GM21723 (cell line): ENCODE data around the gene GSTK1.
"Not testable (repeated sequence)": the region's sequence is repeated elsewhere in the genome, so short reads cannot be mapped to it uniquely, and the experiment has no call there.

Experiments
- ATAC-seq: cut with Tn5 transposase; IDR thresholded peaks from one replicate; pipeline ENCODE4 v1.9.1; 2021; ENCODE audit warnings: mild to moderate bottlenecking, moderate library complexity; ENCODE audit not compliant: unreplicated experiment

Gene GSTK1

GRCh38 chr7:143238289-143238980 is 24.8 kb upstream of the GSTK1 start:
- no peak for ATAC-seq

- ATAC-seq = no peak
Measured at GRCh38 chr7:143239813-143240212, 23.4 kb upstream of the GSTK1 start.

GRCh38 chr7:143240291-143241168 is 22.7 kb upstream of the GSTK1 start:
- peak; percentile 97 for ATAC-seq

- no peak for ATAC-seq
Measured at GRCh38 chr7:143242306-143242705, 20.9 kb upstream of the GSTK1 start.

GRCh38 chr7:143243111-143243510 is 20.1 kb upstream of the GSTK1 start:
- ATAC-seq = no peak

- ATAC-seq = no peak
Measured at GRCh38 chr7:143243614-143244013, 19.6 kb upstream of the GSTK1 start.

- no peak for ATAC-seq
Measured at GRCh38 chr7:143244321-143244720, 18.9 kb upstream of the GSTK1 start.

- ATAC-seq = no peak
Measured at GRCh38 chr7:143245123-143245522, 18.1 kb upstream of the GSTK1 start.

GRCh38 chr7:143247372-143247771 is 15.9 kb upstream of the GSTK1 start:
- ATAC-seq = no peak

GRCh38 chr7:143248761-143249354 is 14.4 kb upstream of the GSTK1 start:
- no peak for ATAC-seq

GRCh38 chr7:143250199-143250598 is 13.0 kb upstream of the GSTK1 start:
- no peak for ATAC-seq

GRCh38 chr7:143250822-143251221 is 12.4 kb upstream of the GSTK1 start:
- ATAC-seq = no peak

- ATAC-seq = no peak
Measured at GRCh38 chr7:143252006-143252405, 11.2 kb upstream of the GSTK1 start.

- no peak for ATAC-seq
Measured at GRCh38 chr7:143255564-143255963, 7.7 kb upstream of the GSTK1 start.

GRCh38 chr7:143256325-143256724 is 6.9 kb upstream of the GSTK1 start:
- ATAC-seq = peak; percentile 3

- ATAC-seq = peak; percentile 82
Measured at GRCh38 chr7:143256932-143257331, 6.3 kb upstream of the GSTK1 start.

- ATAC-seq = no peak
Measured at GRCh38 chr7:143257501-143257900, 5.7 kb upstream of the GSTK1 start.

GRCh38 chr7:143258831-143259230 is 4.4 kb upstream of the GSTK1 start:
- ATAC-seq = peak; percentile 48

GRCh38 chr7:143259765-143260164 is 3.5 kb upstream of the GSTK1 start:
- no peak for ATAC-seq

GRCh38 chr7:143261901-143262300 is 1.3 kb upstream of the GSTK1 start:
- ATAC-seq = no peak

GRCh38 chr7:143264196-143264568 is 941 bp downstream of the GSTK1 start:
- not testable (repeated sequence) for ATAC-seq
